GM13977 (cell line): ENCODE measurements around the gene LENG9.

ENCODE experiments used
- DNase-seq: peaks from one replicate; pipeline ENCODE4 v3.0.0; 2012; ENCODE audit warnings: low spot score
- in situ Hi-C: fragments of 300-500 bp; cut with MboI; formaldehyde crosslinking; loops from one replicate; pipeline ENCODE4 v1.12.0; 2022; ENCODE audit warnings: low sequenced_read_pairs, low pct_unique_long_range_greater_than_20kb, mixed read lengths, inconsistent platforms; ENCODE audit not compliant: unreplicated experiment
- TF ChIP-seq, protein P1 (sequence below): IDR thresholded peaks from 2 replicates; pipeline ENCODE4 v1.5.1; 2012; ENCODE audit warnings: mild to moderate bottlenecking, control low read depth; ENCODE audit not compliant: insufficient read depth; ENCODE audit errors: extremely low read depth, missing control alignments

The LENG9 gene

DNA sequence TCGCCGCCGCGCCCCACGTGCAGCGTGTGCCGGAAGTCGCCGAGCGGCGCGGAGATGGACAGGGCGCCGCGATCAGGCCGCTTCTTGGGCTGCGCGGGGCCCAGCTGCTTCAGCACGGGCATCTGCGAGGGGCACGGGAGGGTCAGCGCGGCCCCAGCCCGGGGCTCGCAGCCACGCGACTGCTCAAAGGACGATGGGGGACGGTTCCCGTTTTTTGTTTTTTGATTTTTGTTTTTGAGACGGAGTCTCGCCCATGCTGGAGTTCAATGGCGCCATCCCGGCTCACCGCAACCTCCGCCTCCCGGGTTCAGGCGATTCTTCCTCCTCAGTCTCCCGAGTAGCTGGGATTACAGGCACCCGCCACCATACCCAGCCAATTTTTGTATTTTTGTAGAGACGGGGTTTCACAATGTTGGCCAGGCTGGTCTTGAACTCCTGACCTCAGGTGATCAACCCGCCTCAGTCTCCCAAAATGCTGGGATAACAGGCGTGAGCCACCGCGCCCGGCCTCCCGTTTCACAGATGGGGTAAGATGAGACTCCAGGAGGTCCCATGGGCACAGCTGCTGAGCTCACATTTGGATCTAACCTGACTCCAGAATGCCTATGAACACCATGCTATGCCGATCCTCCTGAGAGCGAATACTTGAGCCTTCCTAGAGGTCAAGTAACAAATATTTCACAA lies 2.0 kb upstream of the LENG9 start:
- in situ Hi-C loops = loop anchor here (25.0 kb wide), 2 partner anchors 647 to 1147 kb away; partner anchors contain the start of genes PPP1R12C, ZNF524, ZNF784 and ZNF865
- TF ChIP-seq, protein P1, sequence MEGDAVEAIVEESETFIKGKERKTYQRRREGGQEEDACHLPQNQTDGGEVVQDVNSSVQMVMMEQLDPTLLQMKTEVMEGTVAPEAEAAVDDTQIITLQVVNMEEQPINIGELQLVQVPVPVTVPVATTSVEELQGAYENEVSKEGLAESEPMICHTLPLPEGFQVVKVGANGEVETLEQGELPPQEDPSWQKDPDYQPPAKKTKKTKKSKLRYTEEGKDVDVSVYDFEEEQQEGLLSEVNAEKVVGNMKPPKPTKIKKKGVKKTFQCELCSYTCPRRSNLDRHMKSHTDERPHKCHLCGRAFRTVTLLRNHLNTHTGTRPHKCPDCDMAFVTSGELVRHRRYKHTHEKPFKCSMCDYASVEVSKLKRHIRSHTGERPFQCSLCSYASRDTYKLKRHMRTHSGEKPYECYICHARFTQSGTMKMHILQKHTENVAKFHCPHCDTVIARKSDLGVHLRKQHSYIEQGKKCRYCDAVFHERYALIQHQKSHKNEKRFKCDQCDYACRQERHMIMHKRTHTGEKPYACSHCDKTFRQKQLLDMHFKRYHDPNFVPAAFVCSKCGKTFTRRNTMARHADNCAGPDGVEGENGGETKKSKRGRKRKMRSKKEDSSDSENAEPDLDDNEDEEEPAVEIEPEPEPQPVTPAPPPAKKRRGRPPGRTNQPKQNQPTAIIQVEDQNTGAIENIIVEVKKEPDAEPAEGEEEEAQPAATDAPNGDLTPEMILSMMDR = no peak

DNA sequence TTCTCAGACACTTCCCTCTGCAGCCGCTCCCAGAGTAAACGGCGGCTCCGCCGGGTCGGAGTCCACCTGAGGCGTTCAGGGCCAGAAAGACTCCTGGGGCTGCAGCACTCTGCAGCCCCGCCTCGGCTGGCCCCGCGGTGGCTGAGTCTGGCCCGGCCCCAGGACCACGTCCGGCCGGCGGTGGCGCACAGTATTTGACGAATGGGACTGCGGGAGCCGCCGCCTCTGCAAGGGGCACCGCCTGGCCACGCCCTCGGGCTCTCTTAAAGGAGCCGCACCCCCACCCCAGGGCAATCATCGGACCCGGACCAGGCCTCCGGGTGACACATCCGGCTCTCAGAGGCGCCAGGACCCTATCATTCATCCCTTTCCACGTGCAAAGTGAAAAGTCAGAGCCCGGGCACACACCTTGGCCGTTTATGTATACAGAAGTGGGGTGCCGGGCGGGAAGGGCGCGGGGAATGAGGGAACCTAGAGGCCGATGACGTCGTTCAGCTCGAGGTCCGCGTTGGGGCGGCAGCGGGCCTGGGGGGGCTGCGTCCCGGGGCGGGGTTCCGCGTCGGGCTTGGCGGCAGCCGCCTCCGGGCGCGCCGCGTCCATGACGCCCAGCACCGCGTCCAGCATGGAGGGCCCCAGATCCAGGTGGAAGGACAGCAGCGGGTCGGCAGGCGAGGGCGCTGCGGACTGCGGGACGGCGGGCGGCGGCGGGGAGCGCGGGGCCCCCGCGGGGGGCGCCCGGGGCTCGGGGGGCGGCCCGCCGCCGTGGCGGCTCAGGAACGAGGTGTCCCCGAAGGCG lies 1.2 kb upstream of the LENG9 start:
- TF ChIP-seq, protein P1 = no peak
- in situ Hi-C loops = loop anchor here (25.0 kb wide), 2 partner anchors 647 to 1147 kb away; partner anchors contain the start of genes PPP1R12C, ZNF524, ZNF784 and ZNF865
- peak; percentile 94 for DNase-seq

More for the DNA sequence above, 2.0 kb upstream of the LENG9 start:
- no peak for DNase-seq

DNA sequence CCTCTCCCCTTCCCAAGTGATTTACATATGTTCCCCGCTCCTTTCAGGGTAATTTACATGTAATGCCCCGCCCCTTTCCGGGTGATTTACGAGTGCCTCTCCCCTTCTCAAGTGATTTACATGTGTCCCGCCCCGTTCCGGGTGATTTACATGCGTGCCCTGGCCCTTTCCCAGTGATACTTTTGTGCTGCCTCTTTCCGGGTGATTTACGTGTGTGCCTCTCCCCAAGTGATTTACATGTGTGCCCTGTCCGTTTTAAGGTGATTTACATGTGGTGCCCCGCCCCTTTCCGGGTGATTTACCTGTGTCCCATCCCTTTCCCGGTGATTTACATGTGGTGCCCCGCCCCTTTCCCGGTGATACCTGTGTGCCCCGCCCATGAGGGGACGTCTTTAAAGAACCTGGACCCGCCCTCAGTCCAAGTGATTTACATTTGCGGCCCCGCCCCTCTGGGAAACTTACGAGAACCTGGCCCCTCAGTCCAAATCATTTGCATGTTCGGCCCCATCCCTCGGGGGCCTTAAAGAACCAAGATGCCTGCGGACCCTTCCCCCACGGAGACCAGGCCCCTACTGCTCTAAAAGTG lies 559 bp upstream of the LENG9 start:
- in situ Hi-C loops = loop anchor here (25.0 kb wide), 2 partner anchors 648 to 1148 kb away; partner anchors contain the start of genes PPP1R12C, ZNF524, ZNF784 and ZNF865
- TF ChIP-seq, protein P1 = no peak

DNA sequence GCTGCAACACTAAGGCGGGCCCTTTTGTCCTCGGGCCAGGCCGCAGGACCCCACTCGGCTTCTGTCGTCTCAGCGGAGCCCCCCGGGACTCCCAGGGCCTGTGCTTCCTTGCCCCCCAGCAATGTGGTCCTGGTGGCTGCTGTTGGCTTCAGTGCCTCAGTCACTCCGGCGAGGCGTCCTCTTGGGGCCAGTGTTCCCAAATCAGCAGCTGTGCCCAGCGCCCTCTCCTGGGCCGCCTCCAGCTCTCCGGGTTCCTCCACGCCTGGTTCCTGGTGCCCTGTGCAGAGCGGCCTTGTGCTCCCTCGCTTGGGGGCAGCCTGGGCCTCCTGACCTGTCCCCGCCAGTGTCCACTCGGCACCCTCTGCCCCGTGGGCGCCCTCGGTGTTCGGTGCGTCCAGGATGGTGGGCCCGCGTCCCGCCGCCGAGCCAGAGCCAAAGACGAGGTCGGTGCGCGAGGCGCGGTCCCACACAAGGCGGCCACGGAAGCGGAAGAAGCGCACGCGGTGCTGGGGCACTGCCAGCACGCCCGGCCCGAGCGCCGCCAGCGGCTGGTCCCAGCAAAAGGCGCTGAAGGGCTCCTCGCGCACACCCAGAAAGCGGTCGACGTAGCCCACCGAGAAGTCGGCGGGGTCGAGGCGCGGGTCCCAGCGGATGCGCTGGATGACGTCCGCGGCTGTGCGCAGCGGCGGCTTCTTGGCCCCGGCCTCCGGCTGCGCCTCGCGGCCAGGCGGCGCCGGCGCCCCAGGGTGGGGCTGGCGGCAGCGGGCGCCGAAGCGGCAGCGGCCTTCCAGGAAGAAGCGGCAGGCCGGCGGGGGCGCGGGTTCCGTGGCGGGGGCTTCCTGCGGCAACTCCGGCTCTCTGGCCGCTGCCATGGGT lies 685 bp downstream of the LENG9 start:
- peak; percentile 65 for DNase-seq
- TF ChIP-seq, protein P1 = peak; percentile 13
- in situ Hi-C loops = loop anchor here (25.0 kb wide), 2 partner anchors 649 to 1149 kb away; partner anchors contain the start of genes PPP1R12C, ZNF524, ZNF784 and ZNF865

More for the DNA sequence above, 559 bp upstream of the LENG9 start:
- peak; percentile 91 for DNase-seq

DNA sequence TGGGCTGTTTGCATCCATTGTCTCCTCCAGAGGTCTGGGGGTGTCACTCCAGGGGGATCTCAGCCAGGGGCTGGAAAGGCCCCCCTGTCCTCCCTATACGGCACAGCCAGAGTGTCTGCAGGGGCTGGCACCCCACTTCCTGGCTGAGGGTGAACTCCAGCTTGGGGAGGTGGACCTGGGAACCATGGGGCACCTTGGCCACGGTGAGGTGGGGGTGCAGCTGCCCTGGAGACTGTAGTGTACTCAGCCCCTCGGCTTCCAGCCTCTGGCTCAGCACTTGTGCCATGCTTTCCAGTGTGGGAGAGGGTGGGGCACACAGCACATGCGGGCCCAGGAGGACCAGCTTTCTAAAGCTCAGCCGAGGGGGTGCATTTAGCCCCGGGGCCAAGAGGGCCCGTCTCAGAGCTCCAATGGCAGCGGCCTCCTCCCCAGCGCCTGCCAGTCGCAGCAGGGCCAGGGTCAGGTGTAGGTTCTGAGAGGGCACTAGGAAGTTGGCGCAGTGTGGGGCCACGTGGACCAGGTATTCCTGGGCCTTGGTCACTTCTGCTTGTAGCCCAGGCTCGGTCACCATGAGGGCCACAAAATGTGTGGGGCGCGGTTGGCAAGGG lies 1.4 kb downstream of the LENG9 start:
- DNase-seq = no peak

More for the DNA sequence above, 1.4 kb downstream of the LENG9 start:
- in situ Hi-C loops = loop anchor here (25.0 kb wide), 2 partner anchors 650 to 1150 kb away; partner anchors contain the start of genes PPP1R12C, ZNF524, ZNF784 and ZNF865
- TF ChIP-seq, protein P1 = no peak
